Measurements from ENCODE around the gene SNAP47.
A peak's percentile ranks its signal among the peaks of the same experiment; 100 is the strongest.

The SNAP47 gene

DNA sequence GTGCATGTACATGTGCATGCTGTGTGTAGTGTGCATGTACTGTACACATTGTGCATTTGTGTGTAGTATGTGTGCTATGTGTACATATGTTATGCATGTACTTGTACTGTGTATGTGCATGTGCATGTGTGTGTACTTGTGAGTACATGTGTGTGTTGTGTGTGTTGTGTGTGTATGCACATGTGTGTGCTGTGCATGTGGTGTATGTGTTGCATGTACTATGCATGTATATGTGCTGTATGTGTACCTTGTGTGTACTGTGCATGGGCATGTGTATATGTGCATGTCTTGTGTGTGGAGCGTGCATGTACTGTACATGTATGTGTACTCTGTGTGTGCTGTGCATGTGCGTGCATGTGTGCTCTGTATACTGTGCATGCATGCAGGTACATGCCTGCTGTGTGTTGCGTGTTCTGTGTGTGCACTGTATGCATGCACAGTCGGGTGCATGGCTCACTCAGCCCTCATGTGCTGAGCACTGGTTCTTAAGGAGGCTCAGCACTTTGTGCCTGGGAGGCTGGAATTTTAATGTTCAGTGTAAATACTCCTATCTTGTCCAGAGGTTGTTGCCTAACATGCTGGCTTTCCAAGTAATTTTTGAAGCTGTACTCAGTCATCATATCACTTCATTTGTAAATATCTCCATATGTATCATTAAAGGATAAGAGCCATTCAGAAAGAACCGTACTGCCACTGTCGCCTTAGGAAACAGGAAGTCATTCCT, 32.3 kb downstream of the SNAP47 start:
- Mint-ChIP-seq H3K9me3 (ENCODE audit: low read depth) (no peaks in the 10 kb centered on the region), H3K27me3 (no peaks in the 10 kb centered on the region), H3K27ac (no peak overlapping the region), H3K4me3 (peak overlapping the region; percentile 71), H3K4me1 (ENCODE audit: low read depth) (peaks cover 67% of the 10 kb centered on the region), H3K36me3 (peaks cover 12% of the 10 kb centered on the region)

DNA sequence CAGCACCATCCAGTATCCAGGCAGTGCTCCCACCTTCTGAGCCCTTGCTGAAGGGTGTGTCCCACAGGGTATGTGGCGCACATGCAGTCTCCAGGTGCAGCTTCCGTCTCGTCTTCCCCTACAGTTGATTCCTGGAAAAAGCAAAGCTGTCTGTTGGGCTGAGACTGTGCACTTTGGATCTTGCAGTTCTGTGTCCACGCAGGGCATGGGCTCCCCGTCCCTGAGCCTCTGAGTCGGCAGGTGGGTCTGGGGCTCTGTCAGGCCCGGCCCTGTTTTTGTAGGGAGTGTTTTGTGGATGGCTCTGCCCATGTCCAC, 32.8 kb downstream of the SNAP47 start:
- Mint-ChIP-seq H3K4me1 (ENCODE audit: low read depth) (peaks cover 66% of the 10 kb centered on the region), H3K4me3 (no peak overlapping the region), H3K36me3 (peaks cover 12% of the 10 kb centered on the region)

DNA sequence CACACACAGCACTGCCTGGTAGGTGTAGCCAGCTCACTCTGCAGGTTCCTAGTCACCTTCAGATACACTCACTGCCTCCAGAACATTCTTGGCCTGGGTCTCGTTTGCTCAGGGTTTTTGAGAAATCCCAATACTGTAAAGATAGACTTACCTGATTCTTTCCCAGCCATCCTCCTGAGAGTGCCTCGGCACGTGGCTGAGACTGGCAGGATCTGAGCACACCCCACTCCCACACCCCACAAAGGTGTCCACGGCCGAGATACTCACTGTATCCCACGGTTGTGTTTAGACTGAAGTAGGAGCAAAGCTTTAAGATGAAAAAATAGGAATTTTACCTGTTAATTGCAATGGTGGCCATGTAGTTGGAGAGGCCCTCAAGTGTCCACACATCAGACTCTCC, 33.4 kb downstream of the SNAP47 start:
- Mint-ChIP-seq H3K9me3 (ENCODE audit: low read depth) (no peaks in the 10 kb centered on the region), H3K4me3 (no peak overlapping the region), H3K27ac (no peak overlapping the region), H3K4me1 (ENCODE audit: low read depth) (peaks cover 68% of the 10 kb centered on the region), H3K36me3 (peaks cover 12% of the 10 kb centered on the region), H3K27me3 (no peaks in the 10 kb centered on the region)

More for the DNA sequence above, 32.8 kb downstream of the SNAP47 start:
- no peaks in the 10 kb centered on the region for H3K27me3 Mint-ChIP-seq
- H3K27ac Mint-ChIP-seq, result no peak overlapping the region
- H3K9me3 Mint-ChIP-seq (ENCODE audit: low read depth), result no peaks in the 10 kb centered on the region

DNA sequence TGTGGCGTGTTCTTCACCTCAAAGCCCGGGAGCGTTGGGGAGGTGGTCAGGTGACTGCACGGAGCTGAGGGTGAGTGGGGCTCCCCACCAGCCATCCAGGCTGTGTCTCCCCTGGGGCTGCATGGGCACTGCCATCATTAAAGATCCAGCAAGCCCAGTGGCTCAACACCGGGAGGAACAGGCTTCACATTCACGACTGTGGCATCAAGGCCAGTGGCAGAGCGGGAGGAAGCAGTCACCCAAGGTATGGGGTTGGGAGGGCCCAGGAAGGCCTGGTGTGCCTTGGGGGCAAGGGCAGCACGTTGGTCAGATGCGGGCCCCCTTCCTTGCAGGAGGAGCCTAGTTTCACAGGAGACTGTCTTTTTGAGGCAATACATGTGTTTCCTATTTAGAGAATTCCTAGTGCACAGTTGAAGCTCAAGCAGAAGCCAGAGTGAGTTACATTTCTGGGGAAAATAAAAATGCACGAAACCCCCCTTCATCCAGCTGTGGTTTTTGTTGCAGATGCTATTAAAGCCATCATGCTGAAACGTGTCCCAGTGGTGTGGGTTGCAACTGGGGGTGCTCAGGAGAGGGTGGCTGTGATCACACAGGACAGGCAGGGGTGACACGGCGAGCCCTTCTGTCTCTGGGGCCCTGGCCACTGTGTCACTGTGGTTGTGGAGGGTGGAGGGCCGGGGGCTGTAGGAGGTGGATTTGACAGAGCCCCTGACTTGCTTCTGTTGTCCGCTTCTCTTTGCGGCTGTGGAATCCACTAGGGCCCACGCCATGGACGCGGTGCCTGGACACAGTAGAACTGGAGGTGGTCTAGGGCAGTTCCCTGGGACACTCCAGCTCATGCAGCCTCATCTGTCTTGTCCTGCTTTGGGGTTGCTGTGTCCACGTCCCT, 34.1 kb downstream of the SNAP47 start:
- Mint-ChIP-seq H3K27me3 (no peaks in the 10 kb centered on the region), H3K4me3 (no peak overlapping the region), H3K36me3 (peaks cover 10% of the 10 kb centered on the region), H3K27ac (no peak overlapping the region), H3K4me1 (ENCODE audit: low read depth) (peaks cover 68% of the 10 kb centered on the region), H3K9me3 (ENCODE audit: low read depth) (no peaks in the 10 kb centered on the region)

DNA sequence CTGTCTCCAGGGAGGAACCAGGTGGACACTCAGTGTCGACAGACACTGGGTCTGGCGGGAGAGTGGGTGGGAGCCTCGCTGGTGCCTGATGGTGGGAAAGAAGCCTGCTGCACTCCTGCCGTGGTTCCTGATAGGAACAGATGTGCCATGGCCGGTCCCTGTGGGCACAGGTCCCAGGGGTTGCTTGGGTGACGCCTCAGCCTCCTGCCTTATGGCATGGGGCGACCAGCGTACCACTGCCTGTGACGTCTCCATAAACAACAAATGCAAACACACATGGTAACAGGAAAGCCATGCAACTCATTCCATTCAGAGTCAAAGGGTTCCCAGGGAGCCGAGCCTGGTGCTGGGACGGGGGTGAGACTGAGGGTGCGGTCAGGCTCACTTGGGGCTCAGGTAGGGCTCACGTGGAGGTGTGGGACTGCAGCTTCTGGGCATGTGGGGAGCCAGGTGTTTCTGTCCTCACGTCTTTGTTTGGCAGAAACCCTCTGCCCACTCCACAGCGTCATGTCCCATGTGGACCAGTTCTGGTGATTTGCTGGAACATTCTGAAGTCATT, 34.8 kb downstream of the SNAP47 start:
- no peaks in the 10 kb centered on the region for H3K27me3 Mint-ChIP-seq
- no peak overlapping the region for H3K27ac Mint-ChIP-seq
- H3K36me3 Mint-ChIP-seq, result peaks cover 10% of the 10 kb centered on the region
- H3K4me3 Mint-ChIP-seq, result no peak overlapping the region
- H3K9me3 Mint-ChIP-seq (ENCODE audit: low read depth), result no peaks in the 10 kb centered on the region
- H3K4me1 Mint-ChIP-seq (ENCODE audit: low read depth), result peaks cover 67% of the 10 kb centered on the region

DNA sequence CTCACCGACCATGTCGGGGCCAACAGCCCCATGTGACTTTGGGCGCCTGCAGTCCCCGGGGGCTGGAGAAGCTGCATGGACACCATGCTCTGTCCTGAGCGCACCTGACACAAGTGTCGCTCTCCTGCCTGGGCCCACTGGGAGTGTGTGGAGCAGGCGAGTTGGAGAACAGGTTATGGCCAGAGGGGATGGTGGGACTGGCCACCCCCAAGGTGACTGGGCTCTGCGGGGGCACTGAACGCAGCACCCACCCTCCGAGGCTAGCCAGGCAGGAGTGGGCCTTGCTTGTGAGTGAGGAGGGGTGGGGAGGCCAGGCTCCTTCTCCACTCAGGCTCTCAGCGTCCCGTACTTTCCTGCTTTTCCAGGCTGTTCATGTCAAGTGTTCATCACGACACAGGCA, 35.6 kb downstream of the SNAP47 start:
- no peaks in the 10 kb centered on the region for H3K9me3 Mint-ChIP-seq (ENCODE audit: low read depth)
- H3K36me3 Mint-ChIP-seq, result peaks cover 10% of the 10 kb centered on the region
- H3K27ac Mint-ChIP-seq, result no peak overlapping the region
- no peak overlapping the region for H3K4me3 Mint-ChIP-seq
- no peaks in the 10 kb centered on the region for H3K27me3 Mint-ChIP-seq
- H3K4me1 Mint-ChIP-seq (ENCODE audit: low read depth), result peaks cover 61% of the 10 kb centered on the region

DNA sequence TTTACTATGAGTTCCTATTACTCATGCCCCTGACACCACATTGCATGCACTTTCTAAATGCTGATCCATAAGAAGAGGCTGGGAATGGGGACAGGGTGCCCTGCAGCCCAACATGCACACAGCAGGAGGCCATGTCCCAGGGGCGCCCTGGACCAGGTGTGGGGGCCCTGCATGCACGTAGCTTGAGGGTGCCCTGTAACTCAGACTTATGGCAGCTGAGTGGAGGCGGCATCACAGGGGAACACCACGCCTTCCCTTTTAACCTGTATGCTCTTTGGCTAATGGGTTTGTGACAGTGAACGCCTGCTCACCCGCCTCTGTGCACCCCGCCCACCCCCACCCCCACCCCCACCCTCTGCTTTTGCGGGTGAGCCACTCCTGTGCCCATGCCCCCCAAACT, 36.1 kb downstream of the SNAP47 start:
- peaks cover 10% of the 10 kb centered on the region for H3K36me3 Mint-ChIP-seq
- H3K9me3 Mint-ChIP-seq (ENCODE audit: low read depth), result no peaks in the 10 kb centered on the region

DNA sequence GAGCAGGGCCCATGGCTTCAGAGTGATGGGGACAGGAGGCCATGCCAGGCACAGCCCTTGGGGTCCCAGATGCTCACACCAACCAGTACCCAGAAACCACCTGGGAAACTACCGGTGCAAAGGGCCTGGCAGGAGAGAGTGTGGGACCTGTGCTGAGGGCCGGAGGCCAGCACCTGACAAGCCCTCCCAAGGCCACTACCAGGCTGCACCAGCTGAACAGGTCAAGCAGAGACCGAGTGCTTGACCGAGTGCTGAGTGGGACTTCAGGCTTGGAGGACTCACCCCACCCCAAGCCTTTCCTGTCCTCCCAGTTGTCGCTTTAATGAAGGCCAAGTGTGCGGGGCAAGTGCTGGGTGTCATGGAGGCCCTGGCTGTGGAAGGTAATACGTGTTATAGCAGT, 36.5 kb downstream of the SNAP47 start:
- Mint-ChIP-seq H3K4me1 (ENCODE audit: low read depth) (peaks cover 52% of the 10 kb centered on the region), H3K4me3 (no peak overlapping the region), H3K27me3 (no peaks in the 10 kb centered on the region), H3K36me3 (peaks cover 10% of the 10 kb centered on the region), H3K9me3 (ENCODE audit: low read depth) (no peaks in the 10 kb centered on the region), H3K27ac (no peak overlapping the region)

More for the DNA sequence above, 36.1 kb downstream of the SNAP47 start:
- Mint-ChIP-seq H3K4me3 (no peak overlapping the region), H3K27ac (no peak overlapping the region), H3K4me1 (ENCODE audit: low read depth) (peaks cover 56% of the 10 kb centered on the region), H3K27me3 (no peaks in the 10 kb centered on the region)

DNA sequence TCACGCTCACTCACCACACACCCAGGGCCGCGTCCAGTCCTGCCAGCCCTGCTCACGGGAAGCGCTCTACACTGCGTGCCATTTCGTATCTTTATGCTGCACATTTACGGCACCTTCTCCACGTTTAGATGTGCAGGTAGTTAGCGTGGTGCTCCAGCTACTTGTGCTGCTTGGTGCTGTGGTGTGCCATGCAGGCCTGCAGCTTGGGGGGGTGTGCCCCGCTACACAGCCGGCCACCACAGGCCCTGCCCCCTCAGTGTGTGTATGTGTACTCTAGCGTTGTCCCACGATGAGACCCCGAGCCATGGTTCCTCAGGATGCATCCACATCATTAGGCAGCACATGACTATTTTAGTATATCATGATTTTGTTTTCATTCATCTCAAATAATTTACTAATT, 38.3 kb downstream of the SNAP47 start:
- H3K9me3 Mint-ChIP-seq (ENCODE audit: low read depth), result no peaks in the 10 kb centered on the region
- H3K27me3 Mint-ChIP-seq, result no peaks in the 10 kb centered on the region
- no peak overlapping the region for H3K27ac Mint-ChIP-seq
- H3K36me3 Mint-ChIP-seq, result peaks cover 10% of the 10 kb centered on the region
- peaks cover 34% of the 10 kb centered on the region for H3K4me1 Mint-ChIP-seq (ENCODE audit: low read depth)
- H3K4me3 Mint-ChIP-seq, result no peak overlapping the region

DNA sequence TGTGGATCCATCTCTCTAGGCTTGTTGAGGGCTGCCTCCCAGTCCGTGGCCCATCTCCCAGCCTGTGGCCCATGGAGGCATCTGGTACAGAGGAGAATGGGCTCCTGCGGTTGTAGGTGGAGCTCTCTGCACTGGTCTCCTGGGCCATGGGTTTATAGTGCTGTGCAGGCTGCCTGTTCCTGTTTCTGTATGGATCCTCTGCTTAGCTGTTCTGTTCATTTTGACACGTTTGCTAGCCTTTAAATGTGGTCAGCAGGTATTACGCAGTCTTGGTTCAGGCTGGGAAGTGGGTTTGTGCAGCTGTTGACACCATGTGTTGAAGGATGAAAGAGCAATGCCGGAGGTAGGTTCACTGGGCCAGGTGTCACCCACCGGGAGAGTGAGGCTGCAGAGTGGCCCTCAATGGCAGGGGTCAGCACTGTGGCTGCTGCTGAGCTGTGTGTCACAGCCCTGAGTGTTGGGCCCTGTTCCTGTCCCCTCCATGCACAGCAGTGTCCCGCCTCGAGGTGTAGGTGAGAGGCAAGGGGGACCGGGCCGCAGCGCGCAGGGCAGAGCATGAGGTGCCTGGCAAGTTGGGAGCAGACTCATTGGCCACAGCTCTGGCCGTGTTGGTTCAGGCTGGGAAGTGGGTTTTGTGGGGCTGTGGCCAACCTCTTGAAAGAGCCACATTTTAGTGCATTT, 39.0 kb downstream of the SNAP47 start:
- Mint-ChIP-seq H3K36me3 (peaks cover 5% of the 10 kb centered on the region), H3K27ac (peak overlapping the region; percentile 41), H3K4me3 (peak overlapping the region; percentile 48)

DNA sequence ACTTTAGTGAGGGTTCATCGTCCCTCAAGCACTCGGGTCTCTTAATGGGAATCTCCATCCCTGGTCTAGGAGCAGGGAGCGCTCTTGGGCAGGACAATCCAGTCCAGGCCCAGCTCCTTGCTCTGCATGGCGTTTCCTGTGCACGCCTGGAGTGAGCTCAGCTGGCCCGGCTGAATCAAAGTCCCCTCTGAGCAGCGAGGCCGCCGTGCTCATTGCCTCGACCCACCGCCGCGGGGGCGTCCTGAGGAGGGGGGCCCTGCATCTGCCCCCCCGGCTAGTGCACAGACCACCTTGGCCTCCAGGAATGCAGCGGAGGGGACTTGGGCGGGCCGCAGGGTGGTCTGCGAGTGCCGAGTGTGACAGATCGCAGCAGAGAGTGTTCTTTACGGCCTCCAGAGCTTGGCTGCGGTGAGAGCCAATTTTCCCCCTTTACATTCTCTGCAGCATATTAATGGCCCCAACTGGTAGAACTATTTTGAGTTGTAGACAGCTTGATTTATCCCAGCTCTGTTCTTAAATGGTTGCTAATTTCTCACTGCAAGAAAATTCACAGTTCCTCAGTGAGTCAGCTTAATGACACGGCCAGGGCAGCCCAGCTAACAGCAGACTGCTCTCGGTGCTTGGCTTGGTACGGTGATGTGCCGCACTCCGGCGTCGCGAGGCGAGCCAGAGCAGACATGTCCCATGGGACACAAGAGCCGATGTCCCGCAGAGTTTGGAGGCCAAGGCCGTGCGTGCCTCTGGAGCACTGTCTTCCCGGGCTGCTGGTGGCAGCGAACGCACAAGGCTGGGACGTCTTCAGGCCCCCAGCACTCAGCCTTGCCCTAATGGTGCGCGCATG, 39.8 kb downstream of the SNAP47 start:
- H3K27me3 Mint-ChIP-seq, result no peaks in the 10 kb centered on the region
- H3K9me3 Mint-ChIP-seq (ENCODE audit: low read depth), result no peaks in the 10 kb centered on the region
- no peak overlapping the region for H3K4me3 Mint-ChIP-seq
- peaks cover 34% of the 10 kb centered on the region for H3K4me1 Mint-ChIP-seq (ENCODE audit: low read depth)
- peaks cover 5% of the 10 kb centered on the region for H3K36me3 Mint-ChIP-seq
- no peak overlapping the region for H3K27ac Mint-ChIP-seq

More for the DNA sequence above, 39.0 kb downstream of the SNAP47 start:
- H3K9me3 Mint-ChIP-seq (ENCODE audit: low read depth), result no peaks in the 10 kb centered on the region
- peaks cover 34% of the 10 kb centered on the region for H3K4me1 Mint-ChIP-seq (ENCODE audit: low read depth)
- H3K27me3 Mint-ChIP-seq, result no peaks in the 10 kb centered on the region

DNA sequence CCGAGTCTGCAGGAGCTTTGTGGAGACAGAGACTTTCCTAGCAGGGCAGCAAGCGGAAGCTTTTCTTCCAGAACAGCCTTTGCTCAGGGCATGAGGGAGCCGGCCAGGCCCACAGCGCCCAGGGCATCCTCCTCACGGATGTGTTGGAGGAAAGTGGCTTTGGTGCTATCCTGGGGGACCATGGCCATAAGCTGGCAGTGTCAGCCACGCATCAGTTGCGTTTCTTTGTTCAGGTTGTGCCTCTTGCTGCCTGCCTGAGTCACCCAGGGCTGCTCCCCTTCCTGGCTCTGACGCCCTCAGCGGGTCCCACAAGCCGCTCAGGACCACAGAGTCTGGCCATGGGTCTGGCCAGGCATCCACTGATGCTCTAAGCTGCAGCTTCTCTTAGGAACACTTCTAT, 40.6 kb downstream of the SNAP47 start:
- Mint-ChIP-seq H3K36me3 (peaks cover 3% of the 10 kb centered on the region), H3K27me3 (no peaks in the 10 kb centered on the region), H3K4me1 (ENCODE audit: low read depth) (peaks cover 32% of the 10 kb centered on the region), H3K9me3 (ENCODE audit: low read depth) (no peaks in the 10 kb centered on the region), H3K4me3 (no peak overlapping the region), H3K27ac (no peak overlapping the region)

DNA sequence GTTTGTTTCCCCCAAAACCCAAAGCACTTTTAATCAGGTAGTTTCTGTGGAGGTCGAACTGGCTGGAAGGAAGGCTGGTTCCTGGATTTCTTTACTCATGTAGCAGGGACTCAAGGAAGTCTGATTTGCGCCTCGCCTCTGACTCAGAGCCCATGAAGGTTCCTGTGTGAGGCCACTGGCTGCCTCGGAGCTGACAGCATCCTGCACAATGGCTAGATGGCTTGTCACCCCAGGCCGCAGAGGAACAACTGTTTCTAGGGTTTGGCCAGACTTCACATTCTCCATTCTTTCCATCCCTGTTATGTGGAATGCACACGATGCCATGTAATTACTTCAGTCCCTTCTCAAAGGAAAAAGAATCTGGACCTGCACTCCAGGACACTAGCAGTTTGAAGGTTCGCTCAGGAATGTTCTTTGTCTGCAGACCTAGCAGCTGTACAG, 41.1 kb downstream of the SNAP47 start:
- Mint-ChIP-seq H3K27ac (no peak overlapping the region), H3K4me1 (ENCODE audit: low read depth) (peaks cover 32% of the 10 kb centered on the region), H3K27me3 (no peaks in the 10 kb centered on the region), H3K9me3 (ENCODE audit: low read depth) (no peaks in the 10 kb centered on the region), H3K36me3 (peaks cover 3% of the 10 kb centered on the region), H3K4me3 (no peak overlapping the region)

DNA sequence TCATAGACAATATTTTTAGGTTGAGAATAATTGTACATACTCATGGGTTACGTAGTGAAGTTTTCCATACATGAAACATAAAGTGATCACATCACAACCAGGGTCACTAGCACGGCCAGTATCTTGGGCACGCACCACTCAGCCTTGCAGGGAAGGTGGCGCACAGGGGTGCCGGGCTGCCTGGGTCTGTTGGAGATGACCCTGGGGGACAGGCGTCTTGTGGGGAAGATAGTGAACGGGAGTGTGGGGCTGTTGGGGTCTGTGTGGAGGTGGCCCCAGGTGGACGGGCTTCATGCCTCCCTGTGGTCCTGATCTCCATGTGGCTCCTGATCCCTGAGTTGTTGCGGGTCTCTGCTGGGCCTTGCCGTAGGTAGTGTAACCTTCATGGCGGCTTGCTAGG, 41.9 kb downstream of the SNAP47 start:
- Mint-ChIP-seq H3K27ac (no peak overlapping the region), H3K9me3 (ENCODE audit: low read depth) (no peaks in the 10 kb centered on the region), H3K4me1 (ENCODE audit: low read depth) (peaks cover 28% of the 10 kb centered on the region), H3K4me3 (no peak overlapping the region), H3K36me3 (peaks cover 5% of the 10 kb centered on the region), H3K27me3 (no peaks in the 10 kb centered on the region)

Data from activated naive CD8-positive, alpha-beta T cell (primary cell).